GM12878 (cell line): Measurements from ENCODE around the gene SOHLH2. TPM values are rescaled to one million over a fixed set of nuclear protein-coding genes. Genes with fewer than 3 reads are reported as not detected.

ENCODE experiments used
- ATAC-seq: fragments of 200-7000 bp; cut with Tn5 transposase; 3 replicates; pipeline ENCODE4 v1.9.1; 2020; ENCODE audit warnings: mild to moderate bottlenecking, moderate library complexity
- BruUV-seq: library from RNA; stranded (reverse); fragments of 400-500 nt; replicated peaks from 2 replicates; lab custom pipeline; 2021; lab: Mats Ljungman, UMichigan
- CTCF ChIA-PET: fragments of 300-600 bp; sonication (Branson Sonifier 250); formaldehyde crosslinking; extraction: SDS; loops from one replicate; lab custom pipeline; 2021; ENCODE audit warnings: inconsistent platforms; lab: Yijun Ruan, JAX
- POLR2A ChIA-PET: fragments of 350-600 bp; formaldehyde crosslinking; extraction: SDS; loops from one replicate; lab custom pipeline; 2021; ENCODE audit warnings: inconsistent platforms; lab: Charles Lee
- RAD21 ChIA-PET: fragments of 300-600 bp; sonication (Branson Sonifier 250); formaldehyde crosslinking; loops from one replicate; lab custom pipeline; 2023; ENCODE audit warnings: antibody characterized with exemption; ENCODE audit not compliant: unreplicated experiment; lab: Charles Lee
- SMC1A ChIA-PET: fragments of 300-600 bp; sonication (Branson Sonifier 250); formaldehyde crosslinking; loops from one replicate; lab custom pipeline; 2023; ENCODE audit not compliant: unreplicated experiment, uncharacterized antibody; lab: Charles Lee
- DNase-seq: peaks from one replicate; pipeline ENCODE4 v3.0.0-alpha.2; 2011; ENCODE audit warnings: low read depth, low spot score
- FAIRE-seq: peaks from 3 replicates; lab custom pipeline; 2011; peaks lifted over from hg19 to GRCh38; lab: Jason Lieb, UNC
- H2AFZ ChIP-seq: 2 replicates; pipeline ENCODE4 v1.6.0; 2011; ENCODE audit warnings: low read depth, low read length, control low read depth; ENCODE audit not compliant: control insufficient read depth
- H3K27ac ChIP-seq: 2 replicates; pipeline ENCODE4 v1.5.1; 2011; ENCODE audit warnings: control low read depth; ENCODE audit not compliant: control insufficient read depth, insufficient read depth
- H3K27me3 ChIP-seq, 2 experiments: replicated peaks in 1 of 2; 2 replicates each; pipeline versions ENCODE4 v1.6.0 to v1.6.1; 2011; ENCODE audit warnings: low read length in 1 of 2; ENCODE audit not compliant: control insufficient read depth in 2 of 2, insufficient read depth in 2 of 2
- H3K36me3 ChIP-seq, 2 experiments: 2 replicates each; pipeline ENCODE4 v1.5.1; 2011; ENCODE audit warnings: low read length in 1 of 2; ENCODE audit not compliant: control insufficient read depth in 2 of 2, insufficient read depth in 2 of 2
- H3K4me1 ChIP-seq: 2 replicates; pipeline ENCODE4 v1.6.1; 2011; ENCODE audit warnings: mild to moderate bottlenecking, low read length, moderate library complexity, mixed read lengths; ENCODE audit not compliant: control insufficient read depth, insufficient read depth
- H3K4me2 ChIP-seq: 2 replicates; pipeline ENCODE4 v1.6.0; 2011; ENCODE audit warnings: control low read depth; ENCODE audit not compliant: control insufficient read depth, insufficient read depth
- H3K4me3 ChIP-seq: fragments of 200-600 bp; sonication (generic); 2 replicates; pipeline ENCODE4 v1.5.1; 2016
- H3K79me2 ChIP-seq: 2 replicates; pipeline ENCODE4 v1.6.0; 2011; ENCODE audit warnings: low read length; ENCODE audit not compliant: control insufficient read depth, insufficient read depth
- H3K9ac ChIP-seq: 2 replicates; pipeline ENCODE4 v1.8.0; 2011; ENCODE audit warnings: low read length, control low read depth, mixed read lengths; ENCODE audit not compliant: control insufficient read depth, insufficient read depth
- H3K9me3 ChIP-seq: replicated peaks from 3 replicates; pipeline ENCODE4 v1.5.1; 2011; ENCODE audit warnings: mild to moderate bottlenecking, low read length; ENCODE audit not compliant: control insufficient read depth, insufficient read depth
- H4K20me1 ChIP-seq: 2 replicates; pipeline ENCODE4 v1.6.0; 2011; ENCODE audit not compliant: control insufficient read depth, insufficient read depth
- BHLHE40 ChIP-seq, 2 experiments: fragments of 450-650 bp in 1 of 2; IDR thresholded peaks; 2 replicates each; pipeline ENCODE4 v1.6.1; 2011 to 2017; ENCODE audit warnings: low read depth in 2 of 2, borderline replicate concordance in 1 of 2, improper control_type of control experiment in 1 of 2, low read length in 1 of 2, mild to moderate bottlenecking in 1 of 2
- KDM1A ChIP-seq: fragments of 200-600 bp; sonication (generic); IDR thresholded peaks from 2 replicates; pipeline ENCODE4 v1.6.1; 2016; ENCODE audit warnings: borderline replicate concordance
- MTA2 ChIP-seq: fragments of 450-650 bp; IDR thresholded peaks from 2 replicates; pipeline ENCODE4 v1.6.1; 2016; ENCODE audit warnings: low read depth, mild to moderate bottlenecking, moderate library complexity
- PBX3 ChIP-seq: IDR thresholded peaks from 2 replicates; pipeline ENCODE4 v1.6.1; 2011; ENCODE audit warnings: mild to moderate bottlenecking, low read depth, low read length, moderate library complexity; ENCODE audit not compliant: insufficient replicate concordance
- WGBS: methylation state at CpG from one replicate; pipeline ENCODE4 v1.1.6; 2016; ENCODE audit warnings: low lambda C conversion rate; ENCODE audit not compliant: insufficient replicate concordance, insufficient coverage; ENCODE audit errors: missing lambda C conversion rate; 5-methylcytosine and 5-hydroxymethylcytosine counted together
- in situ Hi-C: fragments of 300-500 bp; cut with MboI; formaldehyde crosslinking; loops from 9 replicates; pipeline ENCODE4 v1.14.3; 2018; ENCODE audit warnings: mixed read lengths
- intact Hi-C: fragments of 100-400 bp; cut with micrococcal nuclease; formaldehyde crosslinking; loops from one replicate; pipeline ENCODE4 v1.14.2; 2022; ENCODE audit not compliant: unreplicated experiment
- polyA plus RNA-seq, 11 experiments: library from polyadenylated mRNA; depleted of rRNA in 4 of 11; unstranded in 6 of 11; stranded (reverse) in 5 of 11; fragments of >200 nt; fragmentation: Nextera tagmentation in 4 of 11; fragmentation: Illumina TruSeq in 1 of 11; extraction: Ambion mirVana in 4 of 11; extraction: Trizol in 1 of 11; gene quantifications; 1 replicate in 1 of 11; 2 replicates in 10 of 11; pipeline versions ENCODE4 v1.2.1 to v1.2.3, GENCODE V29; 2011 to 2016; ENCODE audit warnings: inconsistent platforms in 2 of 11, missing spikeins in 2 of 11, low read depth in 1 of 11
- total RNA-seq, 4 experiments: library from RNA; depleted of rRNA in 3 of 4; stranded (reverse); fragments of >200 nt in 3 of 4; fragmentation: Illumina TruSeq in 1 of 4; extraction: Trizol in 1 of 4; gene quantifications; 2 replicates each; pipeline versions ENCODE4 v1.2.1 to v1.2.3, GENCODE V29; 2013 to 2021
- TF ChIP-seq, protein P1 (sequence below): fragments of 450-650 bp; IDR thresholded peaks from 2 replicates; pipeline ENCODE4 v1.6.1; 2017; ENCODE audit warnings: low read depth, mild to moderate bottlenecking, moderate library complexity
- TF ChIP-seq, protein P2 (sequence below): IDR thresholded peaks from 2 replicates; pipeline ENCODE4 v1.6.1; 2012; ENCODE audit warnings: low read depth, low read length, improper control_type of control experiment

The SOHLH2 gene
- total and polyA plus RNA-seq, 10 of the 15 experiments (the other 5 are each of a cell fraction or from before 2014, with no cell fraction given) = 2.4 TPM; not detected in 9

GRCh38 chr13:36154567-36155291 is 59.6 kb downstream of the SOHLH2 start:
- BruUV-seq = no TSS peak
- Histone ChIP-seq H3K9ac (no peak overlapping the region), H3K4me3 (no peak overlapping the region), H3K36me3 (no peaks in the 10 kb centered on the region), H3K79me2 (no peaks in the 10 kb centered on the region)
- in situ Hi-C loops = no loop called here
- ATAC-seq = no peak
- TF ChIP-seq MTA2 (no peak), KDM1A (no peak)
- TF ChIP-seq, all 136 proteins: peak for 0
- WGBS = 45% methylated on average over 35 of the region's 35 CpGs
- ChIA-PET SMC1A (no interaction called here), RAD21 (no interaction called here), POLR2A (no interaction called here), CTCF (no interaction called here)
- Histone ChIP-seq H4K20me1 (no peaks in the 10 kb centered on the region), H3K4me1 (no peaks in the 10 kb centered on the region), H2AFZ (no peak overlapping the region), H3K4me2 (no peak overlapping the region), H3K9me3 (no peaks in the 10 kb centered on the region), H3K27me3 (no peaks in the 10 kb centered on the region), H3K27ac (no peak overlapping the region)
- DNase-seq (no peak), FAIRE-seq (no peak)
- intact Hi-C loops = no loop called here

- no peaks in the 10 kb centered on the region for H3K27me3 ChIP-seq
- FAIRE-seq (no peak), DNase-seq (no peak), ATAC-seq (no peak)
- in situ Hi-C loops (no loop called here), intact Hi-C loops (no loop called here)
- no TSS peak for BruUV-seq
- no peak overlapping the region for H3K27ac ChIP-seq
- RAD21 ChIA-PET = no interaction called here
- H3K4me3 ChIP-seq = no peak overlapping the region
- SMC1A ChIA-PET = no interaction called here
- H3K4me1 ChIP-seq = no peaks in the 10 kb centered on the region
- H3K9ac ChIP-seq = no peak overlapping the region
- TF ChIP-seq, protein P1, sequence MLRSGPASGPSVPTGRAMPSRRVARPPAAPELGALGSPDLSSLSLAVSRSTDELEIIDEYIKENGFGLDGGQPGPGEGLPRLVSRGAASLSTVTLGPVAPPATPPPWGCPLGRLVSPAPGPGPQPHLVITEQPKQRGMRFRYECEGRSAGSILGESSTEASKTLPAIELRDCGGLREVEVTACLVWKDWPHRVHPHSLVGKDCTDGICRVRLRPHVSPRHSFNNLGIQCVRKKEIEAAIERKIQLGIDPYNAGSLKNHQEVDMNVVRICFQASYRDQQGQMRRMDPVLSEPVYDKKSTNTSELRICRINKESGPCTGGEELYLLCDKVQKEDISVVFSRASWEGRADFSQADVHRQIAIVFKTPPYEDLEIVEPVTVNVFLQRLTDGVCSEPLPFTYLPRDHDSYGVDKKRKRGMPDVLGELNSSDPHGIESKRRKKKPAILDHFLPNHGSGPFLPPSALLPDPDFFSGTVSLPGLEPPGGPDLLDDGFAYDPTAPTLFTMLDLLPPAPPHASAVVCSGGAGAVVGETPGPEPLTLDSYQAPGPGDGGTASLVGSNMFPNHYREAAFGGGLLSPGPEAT = no peak
- TF ChIP-seq, protein P2, sequence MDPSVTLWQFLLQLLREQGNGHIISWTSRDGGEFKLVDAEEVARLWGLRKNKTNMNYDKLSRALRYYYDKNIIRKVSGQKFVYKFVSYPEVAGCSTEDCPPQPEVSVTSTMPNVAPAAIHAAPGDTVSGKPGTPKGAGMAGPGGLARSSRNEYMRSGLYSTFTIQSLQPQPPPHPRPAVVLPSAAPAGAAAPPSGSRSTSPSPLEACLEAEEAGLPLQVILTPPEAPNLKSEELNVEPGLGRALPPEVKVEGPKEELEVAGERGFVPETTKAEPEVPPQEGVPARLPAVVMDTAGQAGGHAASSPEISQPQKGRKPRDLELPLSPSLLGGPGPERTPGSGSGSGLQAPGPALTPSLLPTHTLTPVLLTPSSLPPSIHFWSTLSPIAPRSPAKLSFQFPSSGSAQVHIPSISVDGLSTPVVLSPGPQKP = no peak
- TF ChIP-seq BHLHE40 (IDR thresholded peaks at IDR 0.05; ENCODE audit: borderline replicate concordance in 1 of 2, low read depth in 2 of 2, low read length in 1 of 2) (no peak), PBX3 (no peak)
- CTCF ChIA-PET = no interaction called here
- no peaks in the 10 kb centered on the region for H3K36me3 ChIP-seq
- POLR2A ChIA-PET = no interaction called here
- no peaks in the 10 kb centered on the region for H3K79me2 ChIP-seq
- H2AFZ ChIP-seq = no peak overlapping the region
- H3K4me2 ChIP-seq = no peak overlapping the region
- WGBS = 9% methylated on average over 1 of the region's 1 CpG
- H3K9me3 ChIP-seq = no peaks in the 10 kb centered on the region
- no peaks in the 10 kb centered on the region for H4K20me1 ChIP-seq
These were observed 62.8 kb downstream of the SOHLH2 start for GRCh38 chr13:36151591-36151990.
